KMS-11 (cell line): ENCODE measurements around the gene FBXW10B.
"Not testable (repeated sequence)": the region's sequence is repeated elsewhere in the genome, so short reads cannot be mapped to it uniquely, and the experiment has no call there.

Source experiments
- H2AFZ ChIP-seq: fragments of 200-600 bp; sonication (generic); 2 replicates; pipeline ENCODE4 v1.6.1; 2016; ENCODE audit warnings: antibody characterized with exemption, mixed run types, low read depth
- H3K27ac ChIP-seq: fragments of 200-600 bp; sonication (generic); 2 replicates; pipeline ENCODE4 v1.6.1; 2016; ENCODE audit warnings: mild to moderate bottlenecking, mixed run types
- H3K27me3 ChIP-seq: fragments of 200-600 bp; sonication (generic); 2 replicates; pipeline ENCODE4 v1.6.1; 2017; ENCODE audit warnings: mild to moderate bottlenecking, low read depth, mixed run types, moderate library complexity; ENCODE audit not compliant: insufficient read depth
- H3K36me3 ChIP-seq: fragments of 200-600 bp; sonication (generic); 2 replicates; pipeline ENCODE4 v1.6.1; 2017; ENCODE audit warnings: mild to moderate bottlenecking, mixed run types; ENCODE audit not compliant: insufficient read depth
- H3K4me1 ChIP-seq: fragments of 200-600 bp; sonication (generic); 2 replicates; pipeline ENCODE4 v1.6.1; 2016; ENCODE audit warnings: mild to moderate bottlenecking, low read depth, mixed run types; ENCODE audit not compliant: poor library complexity, severe bottlenecking
- H3K4me2 ChIP-seq: fragments of 200-600 bp; sonication (generic); 2 replicates; pipeline ENCODE4 v1.7.0; 2016; ENCODE audit warnings: mild to moderate bottlenecking, mixed run types
- H3K4me3 ChIP-seq: fragments of 200-600 bp; sonication (generic); IDR thresholded peaks from 2 replicates; pipeline ENCODE4 v1.6.1; 2017; ENCODE audit warnings: low read depth, low read length, mixed read lengths; ENCODE audit not compliant: insufficient read depth
- H3K79me2 ChIP-seq: fragments of 200-600 bp; sonication (generic); 2 replicates; pipeline ENCODE4 v1.6.1; 2016; ENCODE audit warnings: low read depth, mixed run types; ENCODE audit not compliant: insufficient read depth
- H3K9ac ChIP-seq: fragments of 200-600 bp; sonication (generic); 2 replicates; pipeline ENCODE4 v1.6.1; 2016; ENCODE audit warnings: mild to moderate bottlenecking, mixed run types
- H4K20me1 ChIP-seq: fragments of 200-600 bp; sonication (generic); 2 replicates; pipeline ENCODE4 v1.6.1; 2016; ENCODE audit warnings: mild to moderate bottlenecking, mixed run types; ENCODE audit not compliant: insufficient read depth
- CTCF ChIP-seq: fragments of 200-600 bp; sonication (generic); conservative IDR thresholded peaks from 2 replicates; pipeline ENCODE4 v1.6.1; 2017; ENCODE audit warnings: low read depth, mild to moderate bottlenecking, antibody characterized with exemption, low read length, moderate library complexity, mixed read lengths

The FBXW10B gene

GRCh38 chr17:15654886-15655561 lies 35.5 kb upstream of the FBXW10B start:
- no peak overlapping the region for H2AFZ ChIP-seq
- H3K79me2 ChIP-seq = no peaks in the 10 kb centered on the region
- H3K9ac ChIP-seq = no peak overlapping the region
- H4K20me1 ChIP-seq = no peaks in the 10 kb centered on the region
- H3K36me3 ChIP-seq = no peaks in the 10 kb centered on the region
- no peak overlapping the region for H3K27ac ChIP-seq
- no peaks in the 10 kb centered on the region for H3K4me1 ChIP-seq
- H3K27me3 ChIP-seq = no peaks in the 10 kb centered on the region
- no peak for TF ChIP-seq CTCF
- H3K4me3 ChIP-seq = no peak overlapping the region
- H3K4me2 ChIP-seq = no peak overlapping the region

GRCh38 chr17:15654401-15654800 lies 34.9 kb upstream of the FBXW10B start:
- H3K4me1 ChIP-seq, H3K4me3 ChIP-seq, H3K4me2 ChIP-seq, H3K9ac ChIP-seq, H2AFZ ChIP-seq, H3K27ac ChIP-seq, H3K27me3 ChIP-seq, H3K36me3 ChIP-seq, H3K79me2 ChIP-seq, H4K20me1 ChIP-seq: not testable (repeated sequence)

GRCh38 chr17:15652960-15653359 lies 33.5 kb upstream of the FBXW10B start:
- no peaks in the 10 kb centered on the region for H3K79me2 ChIP-seq
- no peaks in the 10 kb centered on the region for H4K20me1 ChIP-seq
- H3K9ac ChIP-seq = no peak overlapping the region
- no peak overlapping the region for H2AFZ ChIP-seq
- no peaks in the 10 kb centered on the region for H3K36me3 ChIP-seq
- no peak for TF ChIP-seq CTCF
- no peak overlapping the region for H3K4me3 ChIP-seq
- no peaks in the 10 kb centered on the region for H3K4me1 ChIP-seq
- H3K27ac ChIP-seq = no peak overlapping the region
- no peak overlapping the region for H3K4me2 ChIP-seq
- H3K27me3 ChIP-seq = no peaks in the 10 kb centered on the region

- no peak for TF ChIP-seq CTCF
- Histone ChIP-seq H3K4me2 (no peak overlapping the region), H3K27me3 (no peaks in the 10 kb centered on the region), H3K27ac (no peak overlapping the region), H3K4me3 (no peak overlapping the region), H4K20me1 (no peaks in the 10 kb centered on the region), H3K79me2 (no peaks in the 10 kb centered on the region), H3K36me3 (no peaks in the 10 kb centered on the region), H3K4me1 (no peaks in the 10 kb centered on the region), H2AFZ (no peak overlapping the region), H3K9ac (no peak overlapping the region)
Measured at GRCh38 chr17:15651583-15652110, 32.1 kb upstream of the FBXW10B start.
